HG03103 (cell line): ENCODE measurements around the gene APOD.

Experiments
- ATAC-seq: cut with Tn5 transposase; IDR thresholded peaks from one replicate; pipeline ENCODE4 v1.9.1; 2021; ENCODE audit warnings: low read depth; ENCODE audit not compliant: unreplicated experiment

APOD gene

DNA sequence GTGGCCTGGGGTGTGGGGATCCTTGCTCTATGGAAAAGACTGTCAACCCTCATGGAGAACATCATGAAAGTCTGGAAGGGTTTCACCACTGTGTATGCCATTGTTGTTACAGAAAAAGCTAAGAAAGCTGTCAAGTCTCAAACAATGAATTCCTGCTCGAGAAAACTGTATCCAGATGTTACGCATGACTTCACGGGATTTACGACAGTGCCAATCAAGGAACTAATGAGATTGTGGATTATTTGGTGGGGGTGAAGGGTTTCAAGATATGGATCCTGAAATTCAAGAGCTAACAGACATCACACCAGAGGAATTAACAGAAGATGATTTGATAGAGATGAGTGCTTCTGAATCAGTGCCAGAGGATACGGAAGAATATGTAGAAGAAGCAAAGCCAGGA, 48.4 kb downstream of the APOD start:
- no peak for ATAC-seq

DNA sequence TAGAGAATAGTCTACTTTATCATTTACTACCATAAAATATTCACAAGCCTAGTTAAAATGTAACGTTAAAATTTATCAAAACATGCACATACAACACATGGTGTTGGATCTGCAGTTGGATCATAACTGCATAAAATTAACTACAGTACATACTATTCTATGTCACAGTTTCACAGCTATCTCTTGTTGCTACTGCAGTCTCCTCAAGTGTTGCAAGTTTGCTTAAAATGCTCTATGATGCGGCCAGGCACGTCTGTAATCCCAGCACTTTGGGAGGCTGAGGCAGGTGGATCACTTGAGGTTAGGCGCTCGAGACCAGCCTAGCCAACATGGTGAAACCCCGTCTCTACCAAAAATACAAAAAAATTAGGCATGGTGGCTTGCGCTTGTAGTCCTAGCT, 50.9 kb downstream of the APOD start:
- ATAC-seq, result no peak

GRCh38 chr3:195532345-195532744, 51.4 kb downstream of the APOD start:
- ATAC-seq, result no peak

- ATAC-seq, result no peak
Observed at GRCh38 chr3:195531683-195532082, 52.1 kb downstream of the APOD start.

DNA sequence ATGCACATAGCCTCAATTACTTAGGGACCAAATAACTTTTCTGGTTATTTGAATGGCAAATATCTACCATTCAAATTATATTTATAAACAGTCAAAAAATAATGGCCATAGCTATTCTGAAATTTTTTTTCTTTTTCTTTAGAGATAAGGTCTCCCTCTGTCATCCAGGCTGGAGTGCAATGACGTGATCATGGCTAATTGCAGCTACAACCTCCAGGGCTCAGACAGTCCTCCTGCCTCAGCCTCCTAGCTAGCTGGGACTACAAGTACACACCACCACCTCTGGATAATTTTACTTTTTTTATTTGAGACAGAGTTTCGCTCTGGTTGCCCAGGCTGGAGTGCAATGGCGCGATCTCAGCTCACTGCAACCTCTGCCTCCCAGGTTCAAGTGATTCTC, 57.2 kb downstream of the APOD start:
- no peak for ATAC-seq

- no peak for ATAC-seq
Observed at GRCh38 chr3:195524171-195524896, 59.4 kb downstream of the APOD start.

- ATAC-seq, result no peak
Observed at GRCh38 chr3:195522254-195523023, 61.3 kb downstream of the APOD start.
